ENCODE measurements around the gene BSPH1.
A peak's percentile ranks its signal among the peaks of the same experiment; 100 is the strongest.
"Not testable (repeated sequence)": the region's sequence is repeated elsewhere in the genome, so short reads cannot be mapped to it uniquely, and the experiment has no call there.

BSPH1 gene

GRCh38 chr19:47994209-47994802 lies 2.3 kb upstream of the BSPH1 start, which contains the start of gene ELSPBP1:
Gene ELSPBP1, plus strand, starts transcription at chr19:47994632. Its CDS starts 14,036 bp downstream, at chr19:48008668.
- Histone ChIP-seq H2AFZ (ENCODE audit: low read depth, low read length) (no peak within 1 kb of the TSS), H3K9ac (ENCODE audit: low read depth, low read length) (no peak within 1 kb of the TSS), H3K36me3 (ENCODE audit: insufficient read depth, low read length) (no peaks in the 10 kb centered on the region), H3K9me3 (ENCODE audit: insufficient read depth, low read length, severe bottlenecking) (no peaks in the 10 kb centered on the region), H3K4me1 (ENCODE audit: insufficient read depth, low read length) (no peaks in the 10 kb centered on the region), H3K4me2 (ENCODE audit: insufficient read depth, low read length) (no peak within 1 kb of the TSS), H4K20me1 (ENCODE audit: insufficient read depth, low read length) (no peaks in the 10 kb centered on the region), H3K27ac (ENCODE audit: low read length) (no peak within 1 kb of the TSS), H3K27me3 (ENCODE audit: insufficient read depth, low read length, poor library complexity) (peaks cover 3% of the 10 kb centered on the region), H3K79me2 (ENCODE audit: insufficient read depth, low read length) (no peaks in the 10 kb centered on the region), H3K4me3 (ENCODE audit: low read depth in 1 of 2, low read length in 2 of 2) (no peak within 1 kb of the TSS)
- ATAC-seq (ENCODE audit: insufficient read depth, low read depth) (no peak), DNase-seq (no peak)
- TF ChIP-seq CTCF (IDR thresholded peaks at IDR 0.05; ENCODE audit: borderline replicate concordance, extremely low read depth, low read length, poor library complexity, severe bottlenecking): no peak
- TF ChIP-seq EZH2 (IDR thresholded peaks at IDR 0.05; ENCODE audit: borderline replicate concordance, low read depth, low read length, severe bottlenecking): no peak

- Histone ChIP-seq H4K20me1 (ENCODE audit: insufficient read depth, low read length) (no peaks in the 10 kb centered on the region), H3K79me2 (ENCODE audit: insufficient read depth, low read length) (no peaks in the 10 kb centered on the region), H3K9ac (ENCODE audit: low read depth, low read length) (no peak overlapping the region), H3K4me2 (ENCODE audit: insufficient read depth, low read length) (no peak overlapping the region), H2AFZ (ENCODE audit: low read depth, low read length) (no peak overlapping the region), H3K4me1 (ENCODE audit: insufficient read depth, low read length) (no peaks in the 10 kb centered on the region), H3K36me3 (ENCODE audit: insufficient read depth, low read length) (no peaks in the 10 kb centered on the region), H3K27ac (ENCODE audit: low read length) (no peak overlapping the region), H3K9me3 (ENCODE audit: insufficient read depth, low read length, severe bottlenecking) (no peaks in the 10 kb centered on the region), H3K27me3 (ENCODE audit: insufficient read depth, low read length, poor library complexity) (peaks cover 3% of the 10 kb centered on the region), H3K4me3 (ENCODE audit: low read depth in 1 of 2, low read length in 2 of 2) (no peak overlapping the region)
- DNase-seq (no peak), ATAC-seq (ENCODE audit: insufficient read depth, low read depth) (no peak)
- TF ChIP-seq EZH2 (IDR thresholded peaks at IDR 0.05; ENCODE audit: borderline replicate concordance, low read depth, low read length, severe bottlenecking): no peak
- no peak for TF ChIP-seq CTCF (IDR thresholded peaks at IDR 0.05; ENCODE audit: borderline replicate concordance, extremely low read depth, low read length, poor library complexity, severe bottlenecking)
These were observed 670 bp downstream of the BSPH1 start for GRCh38 chr19:47991191-47991808.

GRCh38 chr19:47973529-47973928 lies 18.4 kb downstream of the BSPH1 start:
- TF ChIP-seq CTCF (IDR thresholded peaks at IDR 0.05; ENCODE audit: borderline replicate concordance, extremely low read depth, low read length, poor library complexity, severe bottlenecking): no peak
- TF ChIP-seq EZH2 (IDR thresholded peaks at IDR 0.05; ENCODE audit: borderline replicate concordance, low read depth, low read length, severe bottlenecking): no peak
- Histone ChIP-seq H3K9ac (ENCODE audit: low read depth, low read length) (no peak overlapping the region), H3K4me2 (ENCODE audit: insufficient read depth, low read length) (no peak overlapping the region), H3K36me3 (ENCODE audit: insufficient read depth, low read length) (no peaks in the 10 kb centered on the region), H3K27ac (ENCODE audit: low read length) (no peak overlapping the region), H3K9me3 (ENCODE audit: insufficient read depth, low read length, severe bottlenecking) (no peaks in the 10 kb centered on the region), H3K4me3 (ENCODE audit: low read depth in 1 of 2, low read length in 2 of 2) (no peak overlapping the region), H3K27me3 (ENCODE audit: insufficient read depth, low read length, poor library complexity) (peaks cover 15% of the 10 kb centered on the region), H2AFZ (ENCODE audit: low read depth, low read length) (no peak overlapping the region), H3K4me1 (ENCODE audit: insufficient read depth, low read length) (no peaks in the 10 kb centered on the region), H3K79me2 (ENCODE audit: insufficient read depth, low read length) (no peaks in the 10 kb centered on the region), H4K20me1 (ENCODE audit: insufficient read depth, low read length) (no peaks in the 10 kb centered on the region)
- ATAC-seq (ENCODE audit: insufficient read depth, low read depth) (no peak), DNase-seq (no peak)

GRCh38 chr19:47955936-47956335 lies 36.0 kb downstream of the BSPH1 start:
- H3K4me3 ChIP-seq (ENCODE audit: low read depth in 1 of 2, low read length in 2 of 2); H3K9me3 ChIP-seq (ENCODE audit: insufficient read depth, low read length, severe bottlenecking); H3K27ac ChIP-seq (ENCODE audit: low read length); H3K9ac ChIP-seq (ENCODE audit: low read depth, low read length); ATAC-seq (ENCODE audit: insufficient read depth, low read depth); H3K79me2 ChIP-seq (ENCODE audit: insufficient read depth, low read length); H2AFZ ChIP-seq (ENCODE audit: low read depth, low read length); H3K27me3 ChIP-seq (ENCODE audit: insufficient read depth, low read length, poor library complexity); H4K20me1 ChIP-seq (ENCODE audit: insufficient read depth, low read length); H3K4me2 ChIP-seq (ENCODE audit: insufficient read depth, low read length); H3K4me1 ChIP-seq (ENCODE audit: insufficient read depth, low read length); H3K36me3 ChIP-seq (ENCODE audit: insufficient read depth, low read length): not testable (repeated sequence)
- peak; percentile 16 for DNase-seq

- H3K36me3 ChIP-seq (ENCODE audit: insufficient read depth, low read length); H3K27me3 ChIP-seq (ENCODE audit: insufficient read depth, low read length, poor library complexity); H3K9me3 ChIP-seq (ENCODE audit: insufficient read depth, low read length, severe bottlenecking); H3K9ac ChIP-seq (ENCODE audit: low read depth, low read length); H3K27ac ChIP-seq (ENCODE audit: low read length); H3K4me2 ChIP-seq (ENCODE audit: insufficient read depth, low read length); H3K4me3 ChIP-seq (ENCODE audit: low read depth in 1 of 2, low read length in 2 of 2); H3K79me2 ChIP-seq (ENCODE audit: insufficient read depth, low read length); H2AFZ ChIP-seq (ENCODE audit: low read depth, low read length); ATAC-seq (ENCODE audit: insufficient read depth, low read depth); H4K20me1 ChIP-seq (ENCODE audit: insufficient read depth, low read length); H3K4me1 ChIP-seq (ENCODE audit: insufficient read depth, low read length); DNase-seq: not testable (repeated sequence)
These were observed 39.8 kb downstream of the BSPH1 start for GRCh38 chr19:47952132-47952531.

All from DND-41 (cell line).